ENCODE data around the gene CCDC9.
"Not testable (repeated sequence)": the region's sequence is repeated elsewhere in the genome, so short reads cannot be mapped to it uniquely, and the experiment has no call there.

The CCDC9 gene

GRCh38 chr19:47258434-47258833 lies 2.1 kb downstream of the CCDC9 start:
- TF ChIP-seq, protein P1, sequence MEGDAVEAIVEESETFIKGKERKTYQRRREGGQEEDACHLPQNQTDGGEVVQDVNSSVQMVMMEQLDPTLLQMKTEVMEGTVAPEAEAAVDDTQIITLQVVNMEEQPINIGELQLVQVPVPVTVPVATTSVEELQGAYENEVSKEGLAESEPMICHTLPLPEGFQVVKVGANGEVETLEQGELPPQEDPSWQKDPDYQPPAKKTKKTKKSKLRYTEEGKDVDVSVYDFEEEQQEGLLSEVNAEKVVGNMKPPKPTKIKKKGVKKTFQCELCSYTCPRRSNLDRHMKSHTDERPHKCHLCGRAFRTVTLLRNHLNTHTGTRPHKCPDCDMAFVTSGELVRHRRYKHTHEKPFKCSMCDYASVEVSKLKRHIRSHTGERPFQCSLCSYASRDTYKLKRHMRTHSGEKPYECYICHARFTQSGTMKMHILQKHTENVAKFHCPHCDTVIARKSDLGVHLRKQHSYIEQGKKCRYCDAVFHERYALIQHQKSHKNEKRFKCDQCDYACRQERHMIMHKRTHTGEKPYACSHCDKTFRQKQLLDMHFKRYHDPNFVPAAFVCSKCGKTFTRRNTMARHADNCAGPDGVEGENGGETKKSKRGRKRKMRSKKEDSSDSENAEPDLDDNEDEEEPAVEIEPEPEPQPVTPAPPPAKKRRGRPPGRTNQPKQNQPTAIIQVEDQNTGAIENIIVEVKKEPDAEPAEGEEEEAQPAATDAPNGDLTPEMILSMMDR (IDR thresholded peaks at IDR 0.05; ENCODE audit: insufficient read depth, low read length, missing control alignments) = no peak
- peak overlapping the region; percentile 71 for H3K4me3 ChIP-seq (ENCODE audit: low read depth, low read length)
- no peak for DNase-seq (ENCODE audit: low read depth, low spot score)
- ChIA-PET CTCF (interaction anchor here (1.0 to 1.2 kb wide), 3 partner anchors 17 to 109 kb away, joined by 3 read pairs; partner anchors contain the start of gene DHX34), POLR2A (interaction anchor here (1.5 kb wide), 1 partner anchor 16 kb away, joined by 6 read pairs; no protein-coding TSS in a partner anchor)

DNA sequence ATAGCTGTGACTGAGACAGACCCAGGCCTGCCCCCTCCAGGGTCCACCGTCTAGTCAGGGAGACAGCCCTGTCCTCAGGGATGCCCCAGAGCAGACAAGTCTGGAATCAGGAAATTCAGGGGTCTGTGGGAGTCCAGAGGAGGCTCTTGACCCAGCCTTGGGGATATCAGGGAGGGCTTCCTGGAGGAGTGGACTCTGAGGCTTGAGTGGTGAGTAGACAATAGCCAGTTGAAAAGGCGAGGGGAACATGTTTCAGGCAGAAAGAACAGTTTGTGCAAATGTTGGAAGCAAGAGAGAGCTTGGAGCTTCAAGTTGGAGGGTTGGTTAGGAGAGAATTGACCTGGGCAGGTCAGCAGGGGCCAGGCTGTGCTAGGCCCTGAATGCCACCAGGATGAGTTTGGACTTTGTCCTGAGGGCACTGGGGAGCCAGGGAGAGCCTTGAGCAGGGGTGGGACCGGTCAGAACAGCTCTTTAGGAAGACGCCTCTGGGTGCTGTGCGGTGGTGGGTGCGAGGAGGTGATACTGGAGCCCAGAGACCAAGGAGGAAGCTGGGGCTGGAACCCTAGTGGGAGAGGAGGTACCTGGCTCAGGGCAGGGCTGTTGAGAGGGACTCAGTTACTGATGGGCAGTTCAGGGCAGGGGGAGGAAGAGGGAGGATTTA lies 2.7 kb downstream of the CCDC9 start:
- no peak for DNase-seq (ENCODE audit: low read depth, low spot score)
- TF ChIP-seq, protein P1 (IDR thresholded peaks at IDR 0.05; ENCODE audit: insufficient read depth, low read length, missing control alignments) = no peak
- ChIA-PET CTCF (interaction anchor here (1.0 to 2.4 kb wide), 6 partner anchors 12 to 109 kb away, joined by 3 to 9 read pairs (median 4); partner anchors contain the start of gene DHX34), POLR2A (interaction anchor here (1.5 kb wide), 1 partner anchor 15 kb away, joined by 6 read pairs; no protein-coding TSS in a partner anchor)
- peak overlapping the region; percentile 23 for H3K4me3 ChIP-seq (ENCODE audit: low read depth, low read length)

- DNase-seq (ENCODE audit: low read depth, low spot score) = no peak
- ChIA-PET POLR2A (interaction anchor here (1.2 to 1.3 kb wide), 2 partner anchors 14 to 16 kb away, joined by 3 to 7 read pairs; partner anchors contain the start of gene INAFM1), CTCF (interaction anchor here (0.6 to 2.4 kb wide), 5 partner anchors 10 to 137 kb away, joined by 3 to 9 read pairs (median 4); no protein-coding TSS in a partner anchor)
- TF ChIP-seq, protein P1 (IDR thresholded peaks at IDR 0.05; ENCODE audit: insufficient read depth, low read length, missing control alignments) = no peak
- H3K4me3 ChIP-seq (ENCODE audit: low read depth, low read length) = no peak overlapping the region
Measured at GRCh38 chr19:47260476-47260875, 4.2 kb downstream of the CCDC9 start.

- CTCF ChIA-PET = interaction anchor here (0.9 to 2.2 kb wide), 5 partner anchors 10 to 86 kb away, joined by 3 to 7 read pairs (median 4); no protein-coding TSS in a partner anchor
- POLR2A ChIA-PET = interaction anchor here (0.8 to 1.3 kb wide), 4 partner anchors 10 to 18 kb away, joined by 3 to 7 read pairs (median 3); partner anchors contain the start of gene INAFM1
Measured at GRCh38 chr19:47261946-47262793, 5.8 kb downstream of the CCDC9 start.

DNA sequence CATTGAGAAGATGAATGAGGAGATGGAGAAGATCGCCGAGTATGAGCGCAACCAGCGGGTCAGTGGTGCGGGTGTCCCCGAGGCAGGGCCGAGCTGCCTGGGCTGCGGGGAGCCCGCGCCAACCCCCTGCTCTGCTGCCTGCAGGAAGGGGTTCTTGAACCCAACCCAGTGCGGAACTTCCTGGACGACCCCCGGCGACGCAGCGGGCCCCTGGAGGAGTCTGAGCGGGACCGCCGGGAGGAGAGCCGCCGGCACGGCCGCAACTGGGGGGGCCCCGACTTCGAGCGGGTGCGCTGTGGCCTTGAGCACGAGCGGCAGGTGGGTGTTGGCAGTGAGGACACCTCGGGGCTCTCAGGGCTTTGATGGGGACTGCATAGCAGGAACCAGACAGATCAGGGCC lies 8.3 kb downstream of the CCDC9 start:
- TF ChIP-seq, protein P1 (IDR thresholded peaks at IDR 0.05; ENCODE audit: insufficient read depth, low read length, missing control alignments) = no peak
- no peak overlapping the region for H3K4me3 ChIP-seq (ENCODE audit: low read depth, low read length)
- CTCF ChIA-PET = no interaction called here
- DNase-seq (ENCODE audit: low read depth, low spot score) = no peak
- POLR2A ChIA-PET = no interaction called here

More at GRCh38 chr19:47261946-47262793, 5.8 kb downstream of the CCDC9 start:
- not testable (repeated sequence) for DNase-seq (ENCODE audit: low read depth, low spot score); H3K4me3 ChIP-seq (ENCODE audit: low read depth, low read length)

DNA sequence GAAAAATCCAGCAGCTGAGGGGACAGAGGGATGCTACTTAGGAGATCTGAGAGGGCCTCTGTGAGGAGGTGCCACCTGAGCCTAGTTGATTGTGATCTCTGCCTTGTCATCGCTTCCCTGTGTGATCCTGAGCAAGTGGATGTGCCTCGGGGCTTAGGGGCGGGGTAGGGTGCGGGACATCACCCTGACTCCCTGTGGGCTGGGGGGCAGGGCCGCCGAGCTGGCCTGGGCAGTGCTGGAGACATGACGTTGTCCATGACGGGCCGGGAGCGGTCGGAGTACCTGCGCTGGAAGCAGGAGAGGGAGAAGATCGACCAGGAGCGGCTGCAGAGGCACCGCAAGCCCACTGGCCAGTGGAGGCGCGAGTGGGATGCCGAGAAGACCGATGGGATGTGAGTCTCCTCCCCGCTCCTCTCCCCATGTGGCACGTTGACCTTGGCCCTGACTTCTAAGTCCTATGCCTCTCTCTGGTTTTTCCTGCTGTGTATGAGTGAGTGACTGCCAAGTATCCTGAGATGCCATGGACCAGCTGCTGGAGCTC lies 10.1 kb downstream of the CCDC9 start:
- H3K4me3 ChIP-seq (ENCODE audit: low read depth, low read length) = no peak overlapping the region
- CTCF ChIA-PET = no interaction called here
- no peak for DNase-seq (ENCODE audit: low read depth, low spot score)
- POLR2A ChIA-PET = interaction anchor here (0.7 to 1.5 kb wide), 4 partner anchors 9 to 255 kb away, joined by 3 to 5 read pairs (median 3); no protein-coding TSS in a partner anchor
- TF ChIP-seq, protein P1 (IDR thresholded peaks at IDR 0.05; ENCODE audit: insufficient read depth, low read length, missing control alignments) = no peak
